ENCODE data around the gene ZNF516.

- TF ChIP-seq POLR2AphosphoS5 (IDR thresholded peaks at IDR 0.05; ENCODE audit: low read depth, low read length) (no peak), MAFK (conservative IDR thresholded peaks at IDR 0.05 in 1 of 2, IDR thresholded peaks at IDR 0.05 in 1 of 2; ENCODE audit: low read length in 2 of 2) (no peak), REST (IDR thresholded peaks at IDR 0.05; ENCODE audit: borderline replicate concordance in 1 of 2, low read depth in 1 of 2, low read length in 2 of 2) (no peak), ZNF788 (CRISPR knock-in tag; IDR thresholded peaks at IDR 0.05; ENCODE audit: borderline replicate concordance) (no peak), EP300 (IDR thresholded peaks at IDR 0.05; ENCODE audit: low read depth in 2 of 2, low read length in 2 of 2) (no peak), EP300 (CRISPR knock-in tag; IDR thresholded peaks at IDR 0.05; ENCODE audit: borderline replicate concordance) (no peak)
These were observed 137.9 kb downstream of the ZNF516 start for GRCh38 chr18:76357174-76357573.
